Karpas-422 (cell line): ENCODE data around the gene RNF148. TPM values are rescaled to one million over a fixed set of nuclear protein-coding genes. Genes with fewer than 3 reads are reported as not detected.

ENCODE experiments used
- DNase-seq: peaks from one replicate; pipeline ENCODE4 v3.0.0-alpha.2; 2015
- H2AFZ ChIP-seq: fragments of 200-600 bp; sonication (generic); 2 replicates; pipeline ENCODE4 v1.6.1; 2014; ENCODE audit warnings: antibody characterized with exemption, low read length, mixed read lengths
- H3K27ac ChIP-seq: fragments of 200-600 bp; sonication (generic); 2 replicates; pipeline ENCODE4 v1.5.1; 2014; ENCODE audit warnings: mild to moderate bottlenecking, low read length, moderate library complexity
- H3K27me3 ChIP-seq: fragments of 200-600 bp; sonication (generic); 2 replicates; pipeline ENCODE4 v1.6.1; 2014; ENCODE audit warnings: low read length, mixed read lengths
- H3K36me3 ChIP-seq: fragments of 200-600 bp; sonication (generic); 2 replicates; pipeline ENCODE4 v1.6.1; 2014; ENCODE audit warnings: low read length, mixed read lengths; ENCODE audit not compliant: insufficient read depth
- H3K4me1 ChIP-seq: fragments of 200-600 bp; sonication (generic); 2 replicates; pipeline ENCODE4 v1.6.1; 2014; ENCODE audit warnings: mild to moderate bottlenecking, low read length, mixed read lengths
- H3K4me2 ChIP-seq: fragments of 200-600 bp; sonication (generic); 2 replicates; pipeline ENCODE4 v1.6.1; 2014; ENCODE audit warnings: low read length, low read depth, mild to moderate bottlenecking; ENCODE audit not compliant: poor library complexity, severe bottlenecking
- H3K4me3 ChIP-seq: fragments of 200-600 bp; sonication (generic); 2 replicates; pipeline ENCODE4 v1.5.1; 2014; ENCODE audit warnings: mild to moderate bottlenecking, antibody characterized with exemption, low read length, mixed read lengths
- H3K79me2 ChIP-seq: fragments of 200-600 bp; sonication (generic); 2 replicates; pipeline ENCODE4 v1.6.1; 2014; ENCODE audit warnings: mild to moderate bottlenecking, low read length, mixed read lengths
- H3K9ac ChIP-seq: fragments of 200-600 bp; sonication (generic); 2 replicates; pipeline ENCODE4 v1.6.0; 2014; ENCODE audit warnings: low read length
- H3K9me2 ChIP-seq: fragments of 200-600 bp; sonication (generic), shearing (Covaris generic); replicated peaks from 2 replicates; pipeline ENCODE4 v1.6.0; 2014; ENCODE audit warnings: mild to moderate bottlenecking, low read length, moderate library complexity; ENCODE audit not compliant: insufficient read depth
- H3K9me3 ChIP-seq: fragments of 300-700, 200-600 bp; sonication (generic); 2 replicates; pipeline ENCODE4 v1.6.1; 2014; ENCODE audit warnings: low read length, mixed read lengths
- H4K20me1 ChIP-seq: fragments of 200-600 bp; sonication (generic); 2 replicates; pipeline ENCODE4 v1.6.1; 2014; ENCODE audit warnings: mild to moderate bottlenecking, antibody characterized with exemption, low read length, low read depth; ENCODE audit not compliant: insufficient read depth
- total RNA-seq: library from RNA; depleted of rRNA; stranded (reverse); fragments of >200 nt; shearing (Covaris generic); gene quantifications from 2 replicates; pipeline ENCODE4 v1.2.3, GENCODE V29; 2014; ENCODE audit warnings: low replicate concordance

RNF148 gene
- total RNA-seq, 1 experiment from 2014 or later = not detected

- H3K27me3 ChIP-seq = no peaks in the 10 kb centered on the region
- no peak overlapping the region for H2AFZ ChIP-seq
- H3K4me2 ChIP-seq = no peak overlapping the region
- H3K4me3 ChIP-seq = no peak overlapping the region
- H3K9ac ChIP-seq = no peak overlapping the region
- H3K27ac ChIP-seq = no peak overlapping the region
- DNase-seq = no peak
- no peaks in the 10 kb centered on the region for H3K9me2 ChIP-seq
- no peaks in the 10 kb centered on the region for H3K36me3 ChIP-seq
- no peaks in the 10 kb centered on the region for H3K4me1 ChIP-seq
- no peaks in the 10 kb centered on the region for H3K79me2 ChIP-seq
- peaks cover 3% of the 10 kb centered on the region; the same call in 1 of the 2 replicates for H3K9me3 ChIP-seq
- no peaks in the 10 kb centered on the region for H4K20me1 ChIP-seq
Measured at GRCh38 chr7:122706836-122707235, 4.1 kb upstream of the RNF148 start.

GRCh38 chr7:122699017-122699416 lies 3.7 kb downstream of the RNF148 start, which contains the start of gene RNF133:
TSS of gene RNF133 (minus strand) at chr7:122699117. CDS start at chr7:122698918, 199 bp downstream.
- no peaks in the 10 kb centered on the region for H3K79me2 ChIP-seq
- DNase-seq = no peak
- no peaks in the 10 kb centered on the region for H3K27me3 ChIP-seq
- H2AFZ ChIP-seq = no peak within 1 kb of the TSS
- H3K27ac ChIP-seq = no peak within 1 kb of the TSS
- H3K36me3 ChIP-seq = no peaks in the 10 kb centered on the region
- no peak within 1 kb of the TSS for H3K4me3 ChIP-seq
- no peaks in the 10 kb centered on the region for H3K4me1 ChIP-seq
- H3K9ac ChIP-seq = no peak within 1 kb of the TSS
- H4K20me1 ChIP-seq = no peaks in the 10 kb centered on the region
- H3K4me2 ChIP-seq = no peak within 1 kb of the TSS
- no peaks in the 10 kb centered on the region for H3K9me3 ChIP-seq
- no peaks in the 10 kb centered on the region for H3K9me2 ChIP-seq

GRCh38 chr7:122695816-122696215 lies 6.9 kb downstream of the RNF148 start:
- Histone ChIP-seq H3K79me2 (no peaks in the 10 kb centered on the region), H4K20me1 (no peaks in the 10 kb centered on the region), H3K9me2 (no peaks in the 10 kb centered on the region), H3K9me3 (no peaks in the 10 kb centered on the region; the same call in 1 of the 2 replicates), H3K27ac (no peak overlapping the region), H3K4me2 (no peak overlapping the region), H3K36me3 (no peaks in the 10 kb centered on the region), H3K9ac (no peak overlapping the region), H3K27me3 (no peaks in the 10 kb centered on the region), H2AFZ (no peak overlapping the region), H3K4me3 (no peak overlapping the region), H3K4me1 (no peaks in the 10 kb centered on the region)
- DNase-seq = no peak

- no peak overlapping the region for H3K9ac ChIP-seq
- no peak overlapping the region for H3K4me2 ChIP-seq
- H3K27ac ChIP-seq = no peak overlapping the region
- no peaks in the 10 kb centered on the region for H3K27me3 ChIP-seq
- H3K9me2 ChIP-seq = no peaks in the 10 kb centered on the region
- H2AFZ ChIP-seq = no peak overlapping the region
- H3K36me3 ChIP-seq = no peaks in the 10 kb centered on the region
- H4K20me1 ChIP-seq = no peaks in the 10 kb centered on the region
- no peak for DNase-seq
- H3K4me1 ChIP-seq = no peaks in the 10 kb centered on the region
- no peaks in the 10 kb centered on the region; the same call in 1 of the 2 replicates for H3K9me3 ChIP-seq
- no peaks in the 10 kb centered on the region for H3K79me2 ChIP-seq
- no peak overlapping the region for H3K4me3 ChIP-seq
Measured at GRCh38 chr7:122694697-122695096, 8.0 kb downstream of the RNF148 start.

- no peaks in the 10 kb centered on the region for H3K4me1 ChIP-seq
- H3K4me3 ChIP-seq = no peak overlapping the region
- no peak overlapping the region for H3K9ac ChIP-seq
- no peak overlapping the region for H3K27ac ChIP-seq
- H3K79me2 ChIP-seq = no peaks in the 10 kb centered on the region
- no peaks in the 10 kb centered on the region for H3K27me3 ChIP-seq
- H3K4me2 ChIP-seq = no peak overlapping the region
- no peaks in the 10 kb centered on the region for H3K9me2 ChIP-seq
- no peaks in the 10 kb centered on the region for H4K20me1 ChIP-seq
- H3K9me3 ChIP-seq = no peaks in the 10 kb centered on the region; the same call in 1 of the 2 replicates
- H3K36me3 ChIP-seq = no peaks in the 10 kb centered on the region
- H2AFZ ChIP-seq = no peak overlapping the region
- no peak for DNase-seq
Measured at GRCh38 chr7:122692769-122693309, 9.9 kb downstream of the RNF148 start.

- no peaks in the 10 kb centered on the region; the same call in 1 of the 2 replicates for H3K9me3 ChIP-seq
Measured at GRCh38 chr7:122691569-122692235, 11.0 kb downstream of the RNF148 start.

GRCh38 chr7:122689346-122690109 lies 13.2 kb downstream of the RNF148 start:
- Histone ChIP-seq H4K20me1 (no peaks in the 10 kb centered on the region), H3K4me3 (no peak overlapping the region), H3K9me2 (no peaks in the 10 kb centered on the region), H3K27ac (no peak overlapping the region), H3K27me3 (no peaks in the 10 kb centered on the region), H3K36me3 (no peaks in the 10 kb centered on the region), H3K4me1 (peaks cover 28% of the 10 kb centered on the region), H3K9me3 (no peaks in the 10 kb centered on the region; the same call in 1 of the 2 replicates), H3K4me2 (no peak overlapping the region), H3K79me2 (no peaks in the 10 kb centered on the region), H3K9ac (no peak overlapping the region), H2AFZ (no peak overlapping the region)
- no peak for DNase-seq

More at GRCh38 chr7:122691569-122692235, 11.0 kb downstream of the RNF148 start:
- no peak overlapping the region for H3K4me3 ChIP-seq
- H3K4me1 ChIP-seq = peaks cover 11% of the 10 kb centered on the region
- no peak overlapping the region for H3K4me2 ChIP-seq
- H4K20me1 ChIP-seq = no peaks in the 10 kb centered on the region
- no peaks in the 10 kb centered on the region for H3K9me2 ChIP-seq
- H3K27me3 ChIP-seq = no peaks in the 10 kb centered on the region
- no peaks in the 10 kb centered on the region for H3K79me2 ChIP-seq
- H3K9ac ChIP-seq = no peak overlapping the region
- no peak for DNase-seq
- H3K36me3 ChIP-seq = no peaks in the 10 kb centered on the region
- no peak overlapping the region for H3K27ac ChIP-seq
- H2AFZ ChIP-seq = no peak overlapping the region

GRCh38 chr7:122688400-122688998 lies 14.2 kb downstream of the RNF148 start:
- Histone ChIP-seq H3K4me2 (no peak overlapping the region), H3K36me3 (no peaks in the 10 kb centered on the region), H3K27me3 (no peaks in the 10 kb centered on the region), H3K9me2 (no peaks in the 10 kb centered on the region), H3K79me2 (no peaks in the 10 kb centered on the region), H3K9ac (no peak overlapping the region), H3K9me3 (no peaks in the 10 kb centered on the region; the same call in 1 of the 2 replicates), H3K27ac (no peak overlapping the region), H2AFZ (no peak overlapping the region), H3K4me1 (peaks cover 28% of the 10 kb centered on the region), H4K20me1 (no peaks in the 10 kb centered on the region), H3K4me3 (no peak overlapping the region)
- no peak for DNase-seq
